ENCODE results near the gene CNKSR1. TPM values are rescaled to one million over a fixed set of nuclear protein-coding genes. Genes with fewer than 3 reads are reported as not detected.

Gene CNKSR1
- total and polyA plus RNA-seq, 4 donors = 1.5 to 4.9 (median 2.0) TPM

DNA sequence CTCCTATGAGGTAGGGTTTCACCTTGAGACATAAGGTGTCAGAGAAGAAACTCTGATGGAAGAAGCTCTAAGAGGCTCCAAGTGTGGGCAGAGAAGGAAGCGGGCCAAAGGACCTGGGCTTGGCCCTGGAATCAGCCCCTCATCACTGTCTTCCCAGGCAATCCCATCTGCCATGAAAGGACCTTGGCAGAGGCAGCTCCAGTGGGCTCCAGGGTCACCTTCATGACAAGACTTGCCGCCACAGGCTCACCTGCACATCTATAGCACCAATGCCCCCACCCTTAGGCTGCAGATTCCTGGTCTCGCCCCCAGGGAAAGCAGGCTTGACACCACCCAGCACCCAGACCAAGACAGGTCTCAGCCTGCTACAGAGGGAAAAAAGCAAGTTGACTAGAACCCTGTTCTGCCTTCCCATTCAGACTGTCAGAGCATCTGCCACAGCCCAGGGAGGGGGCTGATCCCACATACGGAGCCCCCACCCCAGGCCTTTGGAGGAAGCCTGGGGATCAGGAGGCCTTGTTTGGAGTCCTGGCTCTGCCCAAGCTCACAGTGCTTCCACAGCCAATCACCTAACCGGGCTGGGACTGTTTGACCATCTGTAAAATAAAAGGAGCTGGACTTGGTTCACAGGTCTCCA, 18.9 kb upstream of the CNKSR1 start:
- peak in 1 of 2 donors; percentile 38 for DNase-seq
- no peaks in the 10 kb centered on the region for H3K4me1 ChIP-seq (ENCODE audit: control insufficient read depth in 1 of 2, insufficient read depth in 2 of 2, low read length in 2 of 2)
- intact Hi-C loops (cut with DNase I) = no loop called here
- H3K27me3 ChIP-seq (ENCODE audit: control insufficient read depth in 1 of 2, insufficient read depth in 2 of 2, low read length in 1 of 2) = no peaks in the 10 kb centered on the region
- 90 to 95% methylated on average over 5 of the region's 5 CpGs for WGBS, 2 donors
- H3K27ac ChIP-seq (ENCODE audit: low read depth in 1 of 2, low read length in 2 of 2) = no peak overlapping the region
- no peak overlapping the region for H3K4me3 ChIP-seq (ENCODE audit: low read length in 2 of 2)
- H3K36me3 ChIP-seq (ENCODE audit: control insufficient read depth in 1 of 2, insufficient read depth in 2 of 2, low read length in 1 of 2) = no peaks in the 10 kb centered on the region
- ATAC-seq (ENCODE audit: low FRiP score) = no peak
- H3K9me3 ChIP-seq (ENCODE audit: control insufficient read depth, low read length) = no peaks in the 10 kb centered on the region

DNA sequence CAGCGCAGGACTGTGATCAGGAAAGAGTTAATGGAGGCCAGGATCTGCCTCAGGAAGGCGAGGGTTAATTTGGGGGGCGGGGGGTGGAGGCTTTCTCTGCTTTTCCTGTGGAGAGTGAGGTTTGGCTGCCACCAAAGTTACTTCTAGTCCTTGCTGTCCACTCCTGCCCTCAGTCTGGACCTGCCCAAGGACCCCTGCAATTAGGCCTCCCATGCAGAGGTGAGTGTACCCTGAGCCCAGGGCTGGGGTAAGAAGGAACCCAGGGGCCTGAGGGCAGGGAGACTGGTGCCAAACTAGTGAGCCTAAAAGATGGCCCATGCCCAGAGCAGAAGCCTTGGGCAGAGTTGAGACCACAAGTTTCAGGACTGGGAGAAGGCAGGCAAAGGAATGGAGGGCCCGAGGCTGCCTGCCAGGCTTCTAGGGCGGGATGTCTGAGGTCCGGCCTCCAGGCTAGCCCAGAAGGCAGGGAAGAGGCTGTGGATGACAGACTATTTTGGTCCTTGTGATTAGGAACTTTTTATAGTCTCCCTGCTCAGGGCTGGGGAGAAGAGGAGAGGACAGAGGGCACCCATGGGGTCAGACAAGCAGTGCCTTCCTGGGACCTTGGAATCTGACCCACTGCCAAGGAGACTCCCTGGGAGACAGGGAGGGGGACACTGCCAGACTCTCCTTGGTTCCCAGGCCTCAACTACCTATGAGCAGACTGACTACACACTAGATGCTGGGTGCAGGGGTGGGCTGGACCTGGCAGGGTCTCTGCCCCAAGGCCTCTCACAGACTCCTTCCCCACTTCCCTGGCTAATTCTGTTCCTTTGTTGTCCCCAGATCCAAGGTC, 18.2 kb upstream of the CNKSR1 start, which contains the start of gene FAM110D:
Gene FAM110D (plus strand): TSS at position 172 of the 835 bp plus-strand sequence. CDS start 2,213 bp downstream, outside the sequence.
- WGBS, 2 donors = 54 to 55% methylated on average over 6 of the region's 6 CpGs
- ATAC-seq (ENCODE audit: low FRiP score) (no peak), DNase-seq (peak in 1 of 2 donors; percentile 17)
- Histone ChIP-seq H3K36me3 (ENCODE audit: control insufficient read depth in 1 of 2, insufficient read depth in 2 of 2, low read length in 1 of 2) (no peaks in the 10 kb centered on the region), H3K9me3 (ENCODE audit: control insufficient read depth, low read length) (no peaks in the 10 kb centered on the region), H3K4me3 (ENCODE audit: low read length in 2 of 2) (no peak within 1 kb of the TSS), H3K27ac (ENCODE audit: low read depth in 1 of 2, low read length in 2 of 2) (no peak within 1 kb of the TSS), H3K27me3 (ENCODE audit: control insufficient read depth in 1 of 2, insufficient read depth in 2 of 2, low read length in 1 of 2) (no peaks in the 10 kb centered on the region), H3K4me1 (ENCODE audit: control insufficient read depth in 1 of 2, insufficient read depth in 2 of 2, low read length in 2 of 2) (no peaks in the 10 kb centered on the region)
- intact Hi-C loops (cut with DNase I) = no loop called here

GRCh38 chr1:26159743-26160039, 17.6 kb upstream of the CNKSR1 start:
- intact Hi-C loops (cut with DNase I) = loop anchor here (5.0 kb wide), 2 partner anchors 52 to 122 kb away; no protein-coding TSS in a partner anchor
- DNase-seq = no peak
- no peaks in the 10 kb centered on the region for H3K36me3 ChIP-seq (ENCODE audit: control insufficient read depth in 1 of 2, insufficient read depth in 2 of 2, low read length in 1 of 2)
- no peaks in the 10 kb centered on the region for H3K4me1 ChIP-seq (ENCODE audit: control insufficient read depth in 1 of 2, insufficient read depth in 2 of 2, low read length in 2 of 2)
- H3K9me3 ChIP-seq (ENCODE audit: control insufficient read depth, low read length) = no peaks in the 10 kb centered on the region
- no peak overlapping the region for H3K27ac ChIP-seq (ENCODE audit: low read depth in 1 of 2, low read length in 2 of 2)
- H3K4me3 ChIP-seq (ENCODE audit: low read length in 2 of 2) = no peak overlapping the region
- 83 to 87% methylated on average over 4 of the region's 4 CpGs for WGBS, 2 donors
- ATAC-seq (ENCODE audit: low FRiP score) = no peak
- no peaks in the 10 kb centered on the region for H3K27me3 ChIP-seq (ENCODE audit: control insufficient read depth in 1 of 2, insufficient read depth in 2 of 2, low read length in 1 of 2)

DNA sequence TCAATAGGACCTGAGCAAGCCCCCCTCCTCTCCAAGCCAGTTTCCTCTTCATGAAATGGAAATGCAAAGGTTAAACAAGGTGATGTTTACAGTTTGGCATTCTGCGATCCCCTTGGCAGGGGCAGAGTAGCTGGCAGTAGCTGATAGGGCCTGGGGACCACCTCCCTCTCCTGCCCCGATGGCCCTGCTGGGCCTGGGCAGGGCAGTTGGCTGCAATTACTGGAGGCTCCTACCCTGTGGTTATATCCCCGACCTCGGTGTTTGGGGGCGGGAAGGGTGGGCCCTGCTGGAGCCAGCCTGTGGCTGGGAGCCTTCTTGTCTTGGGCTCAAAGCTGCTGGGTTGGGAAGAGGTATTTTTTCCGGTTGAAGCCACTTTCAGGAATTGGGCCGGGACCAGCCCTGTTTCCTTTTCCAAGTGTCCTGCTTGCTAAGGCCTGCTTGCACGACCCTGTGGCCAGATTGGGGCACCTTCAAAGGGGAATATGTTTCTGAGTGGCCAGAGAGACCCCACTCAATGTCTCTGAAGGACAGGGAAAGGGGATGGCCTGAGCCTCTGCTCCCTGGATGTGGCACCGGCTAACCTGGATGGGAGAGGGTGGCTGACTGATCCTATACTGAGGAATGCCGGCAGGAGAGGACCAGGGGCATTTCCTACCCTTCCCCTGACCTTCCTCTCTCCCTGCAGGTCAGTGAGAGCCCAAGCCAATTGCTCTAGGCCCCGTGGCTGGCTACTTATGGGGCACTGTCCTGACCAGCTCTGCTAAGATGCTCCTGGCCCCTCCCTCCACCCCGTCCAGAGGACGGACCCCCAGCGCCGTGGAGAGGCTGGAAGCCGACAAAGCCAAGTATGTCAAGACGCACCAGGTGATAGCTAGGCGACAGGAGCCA, 16.5 kb upstream of the CNKSR1 start:
- peak; percentile 34 to 62 for DNase-seq
- H3K4me1 ChIP-seq (ENCODE audit: control insufficient read depth in 1 of 2, insufficient read depth in 2 of 2, low read length in 2 of 2) = no peaks in the 10 kb centered on the region
- 60 to 61% methylated on average over 18 of the region's 18 CpGs for WGBS, 2 donors
- peak overlapping the region in 1 of 2 donors; percentile 49 for H3K4me3 ChIP-seq (ENCODE audit: low read length in 2 of 2)
- H3K36me3 ChIP-seq (ENCODE audit: control insufficient read depth in 1 of 2, insufficient read depth in 2 of 2, low read length in 1 of 2) = no peaks in the 10 kb centered on the region
- no peak overlapping the region for H3K27ac ChIP-seq (ENCODE audit: low read depth in 1 of 2, low read length in 2 of 2)
- ATAC-seq (ENCODE audit: low FRiP score) = no peak
- intact Hi-C loops (cut with DNase I) = loop anchor here (5.0 kb wide), 2 partner anchors 53 to 123 kb away; no protein-coding TSS in a partner anchor
- no peaks in the 10 kb centered on the region for H3K27me3 ChIP-seq (ENCODE audit: control insufficient read depth in 1 of 2, insufficient read depth in 2 of 2, low read length in 1 of 2)
- H3K9me3 ChIP-seq (ENCODE audit: control insufficient read depth, low read length) = no peaks in the 10 kb centered on the region

DNA sequence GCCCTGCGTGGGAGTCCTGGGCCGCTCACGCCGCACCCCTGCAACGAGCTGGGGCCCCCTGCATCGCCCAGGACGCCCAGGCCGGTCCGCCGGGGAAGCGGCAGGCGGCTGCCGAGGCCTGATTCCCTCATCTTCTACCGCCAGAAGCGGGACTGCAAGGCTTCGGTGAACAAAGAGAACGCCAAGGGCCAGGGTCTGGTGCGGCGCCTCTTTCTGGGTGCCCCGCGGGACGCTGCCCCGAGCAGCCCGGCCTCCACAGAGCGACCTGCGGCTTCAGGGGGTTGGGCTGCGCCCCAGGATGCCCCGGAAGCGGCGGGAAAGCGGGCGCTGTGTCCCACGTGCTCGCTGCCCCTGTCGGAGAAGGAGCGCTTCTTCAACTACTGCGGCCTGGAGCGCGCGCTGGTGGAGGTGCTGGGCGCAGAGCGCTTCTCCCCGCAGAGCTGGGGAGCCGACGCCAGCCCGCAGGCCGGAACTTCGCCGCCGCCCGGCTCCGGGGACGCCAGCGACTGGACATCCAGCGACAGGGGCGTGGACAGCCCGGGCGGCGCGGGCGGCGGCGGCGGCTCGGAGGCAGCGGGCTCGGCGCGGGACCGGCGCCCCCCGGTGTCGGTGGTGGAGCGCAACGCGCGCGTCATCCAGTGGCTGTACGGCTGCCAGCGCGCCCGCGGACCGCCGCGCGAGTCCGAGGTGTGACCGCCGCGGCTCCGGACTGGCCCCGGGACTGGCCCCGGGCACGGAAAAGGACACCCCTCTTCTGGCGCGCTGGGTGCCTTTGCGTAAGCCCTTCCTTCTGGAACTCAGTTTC, 15.7 kb upstream of the CNKSR1 start:
- WGBS, 2 donors = 3 to 4% methylated on average over 53 to 98 of the region's 98 CpGs
- peak; percentile 65 to 89 for DNase-seq
- Histone ChIP-seq H3K36me3 (ENCODE audit: control insufficient read depth in 1 of 2, insufficient read depth in 2 of 2, low read length in 1 of 2) (no peaks in the 10 kb centered on the region), H3K4me1 (ENCODE audit: control insufficient read depth in 1 of 2, insufficient read depth in 2 of 2, low read length in 2 of 2) (no peaks in the 10 kb centered on the region), H3K4me3 (ENCODE audit: low read length in 2 of 2) (peak overlapping the region; percentile 46 to 49), H3K27me3 (ENCODE audit: control insufficient read depth in 1 of 2, insufficient read depth in 2 of 2, low read length in 1 of 2) (no peaks in the 10 kb centered on the region), H3K27ac (ENCODE audit: low read depth in 1 of 2, low read length in 2 of 2) (no peak overlapping the region), H3K9me3 (ENCODE audit: control insufficient read depth, low read length) (no peaks in the 10 kb centered on the region)
- peak; percentile 61 for ATAC-seq (ENCODE audit: low FRiP score)
- intact Hi-C loops (cut with DNase I) = loop anchor here (5.0 kb wide), 2 partner anchors 54 to 124 kb away; no protein-coding TSS in a partner anchor

GRCh38 chr1:26162220-26162709, 15.0 kb upstream of the CNKSR1 start:
- no peak for ATAC-seq (ENCODE audit: low FRiP score)
- H3K36me3 ChIP-seq (ENCODE audit: control insufficient read depth in 1 of 2, insufficient read depth in 2 of 2, low read length in 1 of 2) = no peaks in the 10 kb centered on the region

GRCh38 chr1:26163684-26164035, 13.6 kb upstream of the CNKSR1 start:
- intact Hi-C loops (cut with DNase I) = loop anchor here (5.0 kb wide), 2 partner anchors 56 to 126 kb away; no protein-coding TSS in a partner anchor
- DNase-seq = no peak
- H3K4me1 ChIP-seq (ENCODE audit: control insufficient read depth in 1 of 2, insufficient read depth in 2 of 2, low read length in 2 of 2) = no peaks in the 10 kb centered on the region
- H3K27ac ChIP-seq (ENCODE audit: low read depth in 1 of 2, low read length in 2 of 2) = no peak overlapping the region
- no peak overlapping the region for H3K4me3 ChIP-seq (ENCODE audit: low read length in 2 of 2)
- no peaks in the 10 kb centered on the region for H3K9me3 ChIP-seq (ENCODE audit: control insufficient read depth, low read length)
- ATAC-seq (ENCODE audit: low FRiP score) = no peak
- WGBS, 2 donors = 62 to 68% methylated on average over 9 of the region's 9 CpGs
- H3K27me3 ChIP-seq (ENCODE audit: control insufficient read depth in 1 of 2, insufficient read depth in 2 of 2, low read length in 1 of 2) = no peaks in the 10 kb centered on the region
- H3K36me3 ChIP-seq (ENCODE audit: control insufficient read depth in 1 of 2, insufficient read depth in 2 of 2, low read length in 1 of 2) = no peaks in the 10 kb centered on the region

More at GRCh38 chr1:26162220-26162709, 15.0 kb upstream of the CNKSR1 start:
- DNase-seq = no peak
- Histone ChIP-seq H3K4me3 (ENCODE audit: low read length in 2 of 2) (peak overlapping the region; percentile 46 to 49), H3K9me3 (ENCODE audit: control insufficient read depth, low read length) (no peaks in the 10 kb centered on the region), H3K27me3 (ENCODE audit: control insufficient read depth in 1 of 2, insufficient read depth in 2 of 2, low read length in 1 of 2) (no peaks in the 10 kb centered on the region), H3K27ac (ENCODE audit: low read depth in 1 of 2, low read length in 2 of 2) (no peak overlapping the region), H3K4me1 (ENCODE audit: control insufficient read depth in 1 of 2, insufficient read depth in 2 of 2, low read length in 2 of 2) (no peaks in the 10 kb centered on the region)
- intact Hi-C loops (cut with DNase I) = loop anchor here (5.0 kb wide), 2 partner anchors 55 to 125 kb away; no protein-coding TSS in a partner anchor
- 38 to 48% methylated on average over 21 of the region's 21 CpGs for WGBS, 2 donors

Measured in aorta (tissue), 5 donors.